Transverse colon (tissue), 4 donors: ENCODE measurements around the gene ATP9B.

Source experiments
- EP300 ChIP-seq: sonication (generic); formaldehyde crosslinking; IDR thresholded peaks from one replicate; pipeline ENCODE4 v1.6.1; 2017; ENCODE audit warnings: antibody characterized with exemption, low read depth
- POLR2A ChIP-seq: fragments of 450-650 bp; IDR thresholded peaks from one replicate; pipeline ENCODE4 v1.6.1; 2016; ENCODE audit warnings: antibody characterized with exemption, mild to moderate bottlenecking, moderate library complexity
- POLR2AphosphoS5 ChIP-seq, 3 donors: sonication (generic); formaldehyde crosslinking; IDR thresholded peaks; one replicate each; pipeline ENCODE4 v1.6.1; 2016; ENCODE audit warnings: antibody characterized with exemption in 3 of 3
- TF ChIP-seq, protein P1 (sequence below), 5 experiments: fragments of 200-600 bp in 3 of 5; fragments of 450-650 bp in 2 of 5; sonication (generic) in 3 of 5; IDR thresholded peaks; 1 replicate in 2 of 5; 2 replicates in 3 of 5; pipeline ENCODE4 v1.5.1; 2016 to 2017; ENCODE audit warnings: antibody characterized with exemption in 5 of 5, inconsistent platforms in 3 of 5, mild to moderate bottlenecking in 2 of 5, moderate library complexity in 1 of 5

- TF ChIP-seq, protein P1, sequence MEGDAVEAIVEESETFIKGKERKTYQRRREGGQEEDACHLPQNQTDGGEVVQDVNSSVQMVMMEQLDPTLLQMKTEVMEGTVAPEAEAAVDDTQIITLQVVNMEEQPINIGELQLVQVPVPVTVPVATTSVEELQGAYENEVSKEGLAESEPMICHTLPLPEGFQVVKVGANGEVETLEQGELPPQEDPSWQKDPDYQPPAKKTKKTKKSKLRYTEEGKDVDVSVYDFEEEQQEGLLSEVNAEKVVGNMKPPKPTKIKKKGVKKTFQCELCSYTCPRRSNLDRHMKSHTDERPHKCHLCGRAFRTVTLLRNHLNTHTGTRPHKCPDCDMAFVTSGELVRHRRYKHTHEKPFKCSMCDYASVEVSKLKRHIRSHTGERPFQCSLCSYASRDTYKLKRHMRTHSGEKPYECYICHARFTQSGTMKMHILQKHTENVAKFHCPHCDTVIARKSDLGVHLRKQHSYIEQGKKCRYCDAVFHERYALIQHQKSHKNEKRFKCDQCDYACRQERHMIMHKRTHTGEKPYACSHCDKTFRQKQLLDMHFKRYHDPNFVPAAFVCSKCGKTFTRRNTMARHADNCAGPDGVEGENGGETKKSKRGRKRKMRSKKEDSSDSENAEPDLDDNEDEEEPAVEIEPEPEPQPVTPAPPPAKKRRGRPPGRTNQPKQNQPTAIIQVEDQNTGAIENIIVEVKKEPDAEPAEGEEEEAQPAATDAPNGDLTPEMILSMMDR (IDR thresholded peaks at IDR 0.05): no peak
- TF ChIP-seq POLR2A: no peak
- no peak for TF ChIP-seq POLR2AphosphoS5 (IDR thresholded peaks at IDR 0.05)
- no peak for TF ChIP-seq EP300
Measured at GRCh38 chr18:79302120-79302519, 232.9 kb downstream of the ATP9B start.
